SK-N-DZ (cell line): ENCODE measurements around the gene ST8SIA6.
"Not testable (repeated sequence)": the region's sequence is repeated elsewhere in the genome, so short reads cannot be mapped to it uniquely, and the experiment has no call there.

Experiments
- DNase-seq: peaks from one replicate; pipeline ENCODE4 v3.0.0-alpha.2; 2015; ENCODE audit warnings: low spot score

The ST8SIA6 gene

DNA sequence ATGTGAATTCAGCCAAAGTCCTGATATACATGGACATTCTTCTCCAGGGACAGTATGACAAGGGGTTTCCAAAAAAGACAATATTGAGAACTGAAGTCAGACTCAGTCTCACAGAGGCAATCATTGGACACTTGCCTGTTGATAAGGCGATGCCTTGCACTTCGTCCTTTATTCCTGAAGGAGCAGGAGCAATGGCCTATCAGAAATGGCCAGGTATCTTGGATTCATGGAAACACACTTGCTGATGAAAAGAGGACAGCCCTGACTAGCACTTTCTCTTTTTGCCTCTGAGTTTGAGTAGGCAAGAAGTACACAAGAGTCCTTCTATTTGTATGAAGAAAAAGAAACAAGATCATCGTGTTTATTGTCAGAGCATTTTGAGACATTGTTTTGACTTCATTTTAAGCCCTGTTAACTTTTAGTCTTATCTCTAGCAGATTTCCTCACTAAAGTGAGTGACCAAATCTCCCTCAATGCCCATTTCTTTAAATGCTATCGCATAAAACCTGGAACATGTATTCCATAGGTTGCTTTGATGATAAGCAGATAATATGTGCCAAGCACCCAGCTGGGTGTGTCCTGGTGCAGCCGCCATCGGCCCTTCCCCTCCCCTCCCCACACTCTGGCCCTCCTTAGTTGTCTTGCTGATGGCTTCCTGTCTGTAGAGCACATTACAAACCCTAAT lies 26.6 kb downstream of the ST8SIA6 start:
- DNase-seq, result no peak

DNA sequence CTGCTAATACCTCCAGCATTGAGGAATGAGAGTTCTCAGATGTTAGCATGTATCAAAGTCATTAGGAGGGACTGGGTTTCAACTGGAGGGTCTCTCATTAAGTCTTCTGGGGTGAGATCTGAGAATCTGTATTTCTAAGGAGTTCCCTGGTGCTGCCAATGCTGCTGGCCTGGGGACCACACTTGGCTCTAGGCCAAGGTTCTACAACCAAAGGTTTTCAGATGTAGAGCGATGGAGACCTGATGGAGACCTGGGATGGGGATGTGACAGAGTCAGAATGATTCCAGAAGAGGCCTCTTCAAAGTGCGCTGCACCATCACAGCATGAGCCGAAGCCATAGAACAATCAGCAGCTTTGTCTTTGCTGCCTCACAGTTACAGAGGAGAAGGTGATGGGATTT lies 27.2 kb downstream of the ST8SIA6 start:
- DNase-seq, result no peak

DNA sequence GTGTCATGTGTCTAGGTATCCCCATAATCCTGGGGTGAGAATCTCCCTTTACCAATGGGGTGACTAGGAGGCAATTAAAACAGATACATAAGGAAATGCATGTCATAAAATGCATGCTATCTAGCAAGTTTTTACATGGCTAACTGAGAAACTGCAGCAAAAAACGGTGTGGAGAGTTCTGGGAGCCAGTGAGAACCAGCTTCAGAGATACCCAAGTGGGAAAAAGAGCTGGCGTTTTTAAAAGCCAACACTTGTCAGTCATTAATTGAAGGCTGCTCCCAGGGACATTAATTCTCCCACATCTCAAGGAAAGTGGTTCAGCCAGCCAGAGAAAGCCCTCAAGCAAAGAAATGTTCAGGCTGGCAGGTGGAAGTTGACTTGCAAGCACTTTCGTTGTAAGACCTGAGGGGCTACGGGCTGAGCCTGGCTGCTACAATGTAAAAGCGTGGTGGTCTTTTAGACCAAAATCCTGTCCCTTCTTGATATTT lies 28.1 kb downstream of the ST8SIA6 start:
- DNase-seq, result no peak

DNA sequence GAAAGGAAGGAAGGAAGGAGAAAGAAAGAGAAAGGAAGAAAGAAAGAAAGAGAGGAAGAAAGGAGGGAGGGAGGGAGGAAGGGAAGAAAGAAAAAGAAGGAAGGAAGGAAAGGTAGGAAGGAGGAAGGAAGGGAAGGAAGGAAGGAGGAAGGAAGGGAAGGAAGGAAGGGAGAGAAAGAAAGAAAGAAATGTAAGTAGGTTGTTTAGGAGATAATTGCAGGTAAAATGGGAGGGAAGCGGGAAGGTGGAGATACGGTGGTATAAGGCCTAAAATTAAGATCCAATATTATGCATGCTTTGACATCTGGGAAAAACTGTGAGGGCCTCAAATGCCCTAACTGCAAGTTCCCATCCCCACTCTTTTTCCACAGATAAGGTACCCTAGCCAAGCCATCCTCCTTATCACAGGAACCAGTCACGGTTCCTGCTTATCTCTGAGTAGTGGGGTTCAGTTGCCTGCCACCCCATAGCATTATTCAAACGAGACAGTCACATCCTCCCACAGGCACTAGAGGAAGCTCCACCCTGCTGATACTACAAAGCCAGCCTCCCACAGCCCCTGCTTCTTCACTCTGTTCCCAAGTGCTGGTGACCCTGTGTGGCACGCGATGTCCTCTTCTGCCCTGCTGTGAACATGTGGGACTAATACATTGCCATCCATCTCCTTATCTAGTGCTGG lies 28.7 kb downstream of the ST8SIA6 start:
- DNase-seq, result no peak

DNA sequence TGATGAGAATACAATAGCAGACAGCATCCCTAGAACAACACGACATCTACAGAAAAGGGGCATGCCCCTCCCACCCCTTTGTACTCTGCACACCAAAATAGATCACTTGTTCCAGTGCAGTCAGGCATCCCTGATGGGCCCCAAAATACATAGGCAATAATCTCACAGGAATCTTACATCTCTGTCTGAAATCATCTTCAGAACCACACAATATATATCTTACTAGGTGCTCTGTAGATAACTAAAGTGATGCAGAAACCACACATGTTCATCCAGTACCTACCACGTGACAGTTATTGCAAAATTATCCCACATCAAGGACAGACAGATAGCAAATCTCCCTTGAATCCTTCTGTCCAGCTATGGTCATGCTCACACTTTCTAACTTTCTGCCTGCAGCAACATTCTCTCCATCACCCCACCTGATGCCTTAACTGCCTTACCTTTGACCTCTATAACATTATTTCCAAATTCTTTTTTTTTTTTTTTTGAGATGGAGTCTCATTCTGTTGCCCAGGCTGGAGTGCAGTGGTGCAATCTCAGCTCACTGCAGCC lies 30.7 kb downstream of the ST8SIA6 start:
- no peak for DNase-seq

DNA sequence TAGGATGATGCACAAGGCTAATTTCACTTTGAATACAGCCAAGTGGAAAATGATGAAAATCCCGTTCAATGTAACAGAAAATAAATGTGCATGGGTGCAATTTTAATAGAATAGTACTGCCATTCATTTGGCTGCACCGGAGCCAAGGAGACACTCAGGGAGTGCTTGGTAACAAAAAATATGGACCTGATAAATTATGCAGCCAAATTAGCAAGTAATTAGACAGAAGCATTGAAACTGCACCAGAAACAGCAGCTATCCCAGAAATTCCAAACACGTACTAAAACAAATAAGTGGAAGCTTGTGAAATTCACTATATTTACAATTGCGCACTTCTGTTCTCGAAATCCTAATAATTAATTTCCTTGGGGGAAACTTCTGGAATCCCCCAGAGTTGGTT lies 31.5 kb downstream of the ST8SIA6 start:
- DNase-seq, result no peak

DNA sequence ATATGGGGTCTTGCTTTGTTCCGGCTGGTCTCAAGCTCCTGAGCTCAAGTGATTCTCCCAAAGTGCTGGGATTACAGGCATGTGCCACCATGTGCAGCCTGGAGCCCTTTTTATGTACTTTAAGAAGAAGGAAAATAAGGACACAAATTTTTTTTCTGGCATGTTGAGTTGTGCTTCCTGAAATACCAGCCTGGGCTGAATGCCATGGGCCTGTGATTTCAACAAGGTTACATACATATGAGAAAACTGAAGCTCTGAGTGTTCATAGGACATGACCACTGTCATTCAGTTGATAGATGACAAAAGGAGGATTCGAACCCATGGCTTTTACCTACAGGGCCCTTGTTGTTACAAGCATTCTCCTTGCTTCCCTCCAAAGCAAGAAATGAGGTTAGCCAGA lies 36.1 kb downstream of the ST8SIA6 start:
- no peak for DNase-seq

DNA sequence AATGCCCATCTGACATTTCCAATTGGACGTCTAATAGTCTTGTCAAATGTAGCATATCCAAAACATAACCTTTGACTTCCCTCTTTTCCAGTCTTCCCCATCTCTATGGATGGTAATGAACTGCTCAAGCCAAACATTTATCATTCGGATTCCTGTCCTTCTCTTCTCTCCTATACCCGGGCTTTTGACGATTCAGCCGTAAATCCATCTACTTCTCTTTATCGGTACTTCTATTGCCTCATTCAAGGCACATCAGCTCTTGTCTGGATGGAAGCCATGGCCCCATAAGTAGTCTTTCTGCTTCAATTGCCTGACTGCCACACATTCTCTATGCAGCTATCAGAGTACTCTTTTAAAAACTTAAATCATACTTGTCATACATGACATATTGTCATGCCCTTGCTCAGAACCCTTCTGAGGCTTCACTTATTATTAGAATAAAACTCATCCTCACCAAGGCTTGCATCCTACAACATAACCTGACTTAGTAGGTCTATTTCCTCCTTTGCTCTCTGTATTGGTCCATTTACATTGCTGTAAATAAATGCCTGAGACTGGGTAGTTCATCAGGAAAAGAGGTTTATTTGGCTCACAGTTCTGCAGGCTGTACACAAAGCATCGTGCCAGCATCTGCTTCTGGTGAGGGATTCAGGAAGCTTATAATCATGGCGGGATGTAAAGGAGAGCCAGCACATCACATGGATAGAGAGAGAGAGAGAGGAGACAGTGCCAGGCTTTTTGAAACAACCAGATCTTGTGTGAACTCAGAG lies 37.8 kb downstream of the ST8SIA6 start:
- DNase-seq, result no peak

DNA sequence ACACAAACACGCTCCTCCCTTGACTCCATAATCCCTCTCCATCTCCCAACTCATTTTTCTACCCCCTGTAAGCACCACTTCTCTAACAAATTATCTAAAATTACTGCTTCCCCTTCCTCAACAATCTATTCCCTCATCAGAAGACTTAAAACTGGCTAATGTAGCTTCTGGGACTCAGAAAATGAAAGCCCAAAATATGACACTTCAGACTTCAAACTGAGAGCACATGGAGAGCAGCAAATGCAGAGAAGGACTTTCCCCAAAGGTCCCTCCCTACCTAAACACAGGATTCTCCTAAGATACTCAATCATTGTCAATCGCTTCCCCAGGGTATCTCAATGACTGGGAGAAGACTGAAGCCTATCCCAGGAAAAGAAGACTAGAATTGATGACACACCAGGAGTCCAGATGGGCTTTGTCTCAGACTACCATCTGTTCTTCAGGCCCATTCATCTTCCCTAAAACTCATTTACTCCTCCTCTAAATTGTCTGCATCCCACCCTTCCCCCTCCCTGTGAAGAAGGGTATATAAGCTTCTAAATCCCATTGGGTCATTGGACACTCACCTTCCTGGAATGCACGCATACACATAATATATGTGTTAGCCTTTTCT lies 39.2 kb downstream of the ST8SIA6 start:
- no peak for DNase-seq

DNA sequence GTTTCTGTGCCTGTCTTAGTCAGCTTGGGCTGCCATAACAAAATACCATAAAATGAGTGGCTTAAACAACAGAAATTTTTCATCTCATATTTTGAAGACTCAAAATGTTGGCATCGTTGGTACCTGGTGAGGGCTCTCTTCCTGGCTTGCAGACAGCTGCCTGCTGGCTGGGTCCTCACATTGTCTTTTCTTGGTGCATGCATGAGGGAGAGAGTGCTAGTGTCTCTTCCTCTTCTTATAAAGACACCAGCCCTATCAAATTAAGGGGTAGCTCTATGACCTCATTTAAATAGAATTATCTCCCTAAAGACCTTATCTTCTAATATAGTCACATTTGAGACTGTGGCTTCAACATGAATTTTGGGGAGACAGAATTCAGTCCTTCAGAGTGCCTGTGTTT lies 39.9 kb downstream of the ST8SIA6 start:
- DNase-seq, result no peak

DNA sequence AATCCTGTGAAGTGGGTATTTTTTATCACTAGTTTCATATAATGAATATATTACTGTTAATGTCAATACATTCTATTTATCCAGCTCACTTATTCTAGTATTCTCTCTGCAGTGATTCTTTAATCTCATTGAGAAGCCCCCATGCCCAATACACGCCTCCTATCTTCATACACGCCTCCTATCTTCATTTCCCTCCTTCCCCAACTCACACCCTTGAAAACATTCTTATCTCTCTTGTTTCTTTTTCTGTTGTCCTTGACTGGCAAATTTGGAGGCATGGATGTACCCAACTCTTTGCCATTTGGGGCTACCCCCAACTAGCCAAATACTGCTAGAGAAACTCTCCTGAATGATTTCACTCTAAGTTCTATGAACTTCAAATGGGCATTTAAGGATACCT lies 40.5 kb downstream of the ST8SIA6 start:
- DNase-seq, result no peak

DNA sequence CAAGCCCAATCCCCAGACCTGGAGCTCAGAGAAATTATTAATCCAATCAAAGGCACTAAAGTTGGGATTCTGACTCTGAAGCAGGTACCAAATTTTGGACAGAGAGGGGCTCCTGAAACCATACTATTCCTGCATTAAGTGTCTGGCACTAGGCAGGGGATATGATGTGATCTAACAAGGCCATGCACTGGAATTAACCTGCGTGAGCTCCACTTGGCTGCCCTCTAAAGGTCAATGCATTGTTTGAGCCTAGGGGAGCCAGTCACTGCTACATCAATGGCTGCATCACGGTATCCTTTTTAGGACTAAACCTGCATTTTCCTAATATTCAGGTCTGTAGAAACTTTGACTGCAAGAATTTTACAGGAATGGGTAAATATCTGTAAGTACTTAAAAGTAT lies 42.1 kb downstream of the ST8SIA6 start:
- DNase-seq, result no peak

DNA sequence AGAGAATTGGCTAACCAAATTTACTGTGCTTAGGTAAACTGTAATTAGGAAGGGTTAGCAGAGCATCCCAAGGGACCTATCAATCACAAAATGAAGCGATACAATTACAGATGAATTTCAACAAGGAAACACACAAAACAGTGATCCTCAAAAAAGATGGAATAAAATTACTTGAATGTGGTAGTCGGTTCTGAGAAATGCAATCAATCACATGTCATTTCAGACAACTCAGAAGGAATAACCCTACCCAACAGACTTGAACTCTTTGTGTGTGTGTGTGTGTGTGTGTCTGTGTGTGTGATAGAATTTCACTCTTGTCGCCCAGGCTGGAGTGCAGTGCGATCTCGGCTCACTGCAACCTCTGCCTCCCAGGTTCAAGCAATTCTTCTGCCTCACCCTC lies 43.5 kb downstream of the ST8SIA6 start:
- DNase-seq, result no peak

DNA sequence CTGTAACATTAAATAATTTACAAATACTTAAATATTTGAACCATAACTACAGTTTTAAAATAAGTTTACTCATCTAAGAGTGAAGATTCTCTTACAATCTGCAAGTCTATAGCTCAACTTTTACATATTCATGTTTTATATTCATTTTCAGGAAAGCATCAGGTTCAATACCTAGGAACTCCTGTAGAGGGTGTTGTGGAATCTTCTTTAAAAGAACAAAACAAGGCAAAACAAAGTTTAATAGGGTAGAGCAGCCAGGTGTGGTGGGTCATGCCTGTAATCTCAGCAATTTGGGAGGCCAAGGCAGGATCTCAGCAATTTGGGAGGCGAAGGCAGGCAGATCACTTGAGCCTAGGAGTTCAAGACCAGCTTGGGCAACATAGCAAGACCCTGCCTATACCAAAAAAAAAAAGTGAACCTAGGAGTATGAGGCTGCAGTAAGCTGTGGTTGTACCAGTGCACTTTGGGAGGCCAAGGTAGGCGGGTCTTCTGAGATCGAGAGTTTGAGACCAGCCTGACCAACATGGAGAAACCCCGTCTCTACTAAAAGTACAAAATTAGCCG lies 45.1 kb downstream of the ST8SIA6 start:
- DNase-seq, result no peak

DNA sequence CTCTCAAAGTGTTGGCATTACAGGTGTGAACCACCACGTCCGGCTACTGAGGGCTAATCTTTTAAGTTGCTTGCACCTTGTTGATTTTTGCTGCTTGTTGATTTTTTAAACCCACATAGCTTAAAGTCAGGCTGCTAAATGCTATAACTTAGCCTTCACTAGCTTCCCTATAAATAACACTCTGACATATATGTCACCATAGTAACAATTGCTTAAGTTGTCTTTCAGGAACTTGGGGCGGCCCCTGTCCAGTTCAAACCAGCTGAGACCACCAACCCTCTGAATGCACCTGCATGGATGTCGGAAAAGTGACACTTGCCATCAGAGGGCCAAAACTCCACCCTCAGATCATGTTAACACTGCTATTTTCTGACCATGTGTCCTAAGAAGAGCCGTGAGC lies 47.3 kb downstream of the ST8SIA6 start:
- no peak for DNase-seq

DNA sequence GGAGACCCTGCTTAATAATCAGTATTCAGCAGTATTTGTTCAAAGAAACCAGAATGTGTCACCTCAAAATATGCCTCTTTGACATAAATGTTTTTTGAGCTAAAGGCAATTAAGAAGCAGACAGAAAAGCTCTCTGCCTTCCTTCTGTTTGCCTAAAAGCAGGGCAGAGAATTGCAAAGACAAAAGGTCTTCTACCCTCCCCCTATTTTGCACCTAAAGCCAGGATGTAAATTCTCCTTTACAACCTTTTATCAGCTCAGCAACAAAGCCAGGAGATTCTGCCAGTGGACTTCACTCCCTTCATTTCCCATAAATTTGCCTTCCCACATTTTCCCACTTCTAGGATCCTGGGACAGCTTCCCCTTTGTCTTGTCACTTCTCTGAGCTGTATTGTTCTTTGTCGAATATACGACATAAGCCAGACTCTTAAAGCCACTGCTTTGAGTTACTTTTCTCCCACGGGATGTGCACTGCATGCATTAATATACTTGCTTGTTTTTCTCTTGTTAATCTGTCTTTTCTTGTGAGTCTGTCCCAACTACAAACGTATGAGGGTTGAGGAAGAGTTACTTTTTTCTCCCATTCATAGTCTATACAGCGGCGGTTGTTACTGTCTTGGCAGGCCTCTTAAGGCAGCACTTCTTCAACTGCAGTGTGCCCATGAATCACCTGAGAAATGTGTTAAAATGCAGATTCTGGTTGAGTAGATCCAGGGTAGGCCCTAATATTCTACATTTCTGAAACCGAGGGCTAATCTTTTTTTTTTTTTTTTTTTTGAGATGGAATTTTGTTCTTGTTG lies 48.2 kb downstream of the ST8SIA6 start:
- no peak for DNase-seq

DNA sequence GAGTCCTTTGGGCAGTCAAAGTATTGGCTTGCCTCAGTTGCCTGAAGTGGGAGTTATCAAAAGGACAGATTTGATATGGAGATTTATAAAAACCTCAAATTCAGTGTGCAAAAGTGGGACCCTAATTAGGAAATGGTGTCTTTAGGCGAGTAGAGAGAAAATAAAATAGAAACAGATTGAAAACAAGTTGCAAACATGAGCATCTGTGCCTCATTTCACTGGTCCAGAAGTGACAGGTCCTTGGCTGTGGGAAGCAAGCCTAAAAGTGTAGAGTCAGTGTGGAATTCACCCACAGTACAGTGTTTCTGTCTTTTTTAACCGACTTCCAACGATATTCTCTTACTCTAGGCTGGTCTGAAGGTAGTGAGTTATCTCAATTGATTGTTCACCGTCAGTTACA lies 51.2 kb downstream of the ST8SIA6 start:
- DNase-seq, result no peak

DNA sequence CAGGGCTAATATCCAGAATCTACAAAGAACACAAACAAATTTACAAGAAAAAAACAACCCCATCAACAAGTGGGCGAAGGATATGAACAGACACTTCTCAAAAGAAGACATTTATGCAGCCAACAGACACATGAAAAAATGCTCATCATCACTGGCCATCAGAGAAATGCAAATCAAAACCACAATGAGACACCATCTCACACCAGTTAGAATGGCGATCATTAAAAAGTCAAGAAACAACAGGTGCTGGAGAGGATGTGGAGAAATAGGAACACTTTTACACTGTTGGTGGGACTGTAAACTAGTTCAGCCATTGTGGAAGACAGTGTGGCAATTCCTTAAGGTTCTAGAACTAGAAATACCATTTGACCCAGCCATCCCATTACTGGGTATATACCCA lies 52.4 kb downstream of the ST8SIA6 start:
- not testable (repeated sequence) for DNase-seq

DNA sequence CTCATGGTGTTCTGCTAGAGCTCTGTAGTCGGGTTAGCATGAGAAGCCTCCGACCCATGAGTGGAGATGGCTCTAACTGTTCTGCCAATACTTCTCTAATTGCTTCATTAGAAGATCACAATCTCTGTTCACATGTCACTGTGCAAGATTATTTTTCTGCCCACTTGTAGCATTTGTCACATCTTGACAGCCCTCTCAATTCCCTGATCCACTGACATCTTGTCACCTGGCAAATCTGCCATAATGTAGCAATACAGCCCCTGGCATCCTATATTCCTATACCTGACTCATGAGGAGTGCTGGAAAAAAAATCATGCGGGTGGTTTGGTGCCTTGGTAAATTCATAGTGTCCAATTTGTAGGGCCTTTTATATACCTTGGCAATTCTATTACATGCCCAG lies 58.4 kb downstream of the ST8SIA6 start:
- no peak for DNase-seq

DNA sequence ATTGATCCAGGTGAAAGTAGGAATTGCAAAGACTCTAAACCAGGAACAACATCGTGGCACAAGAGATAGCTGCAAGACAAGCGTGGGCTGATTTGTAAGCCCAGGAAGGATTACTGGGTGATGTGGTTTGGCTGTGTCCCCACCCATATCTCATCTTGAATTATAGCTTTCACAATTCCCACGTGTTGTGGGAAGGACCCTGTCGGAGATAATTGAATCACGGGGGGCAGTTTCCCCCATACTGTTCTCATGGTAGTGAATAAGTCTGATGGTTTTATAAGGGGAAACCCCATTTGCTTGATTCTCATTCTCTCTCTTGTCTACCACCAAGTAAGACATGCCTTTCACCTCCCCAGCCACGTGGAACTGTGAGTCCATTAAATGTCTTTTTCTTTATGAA lies 59.5 kb downstream of the ST8SIA6 start:
- DNase-seq, result no peak
